NCI-H345 treated with DMSO at 0.1 percent for 48 hours (cell line): ENCODE results near the gene ZNF79.
"Not testable (repeated sequence)": the region's sequence is repeated elsewhere in the genome, so short reads cannot be mapped to it uniquely, and the experiment has no call there.

Experiments used
- DNase-seq: peaks from one replicate; lab custom pipeline; 2025; ENCODE audit not compliant: unreplicated experiment; lab: John Stamatoyannopoulos, UW

ZNF79 gene

GRCh38 chr9:127452691-127453090, 28.5 kb downstream of the ZNF79 start:
- DNase-seq, result no peak

- DNase-seq, result no peak
These were observed 31.3 kb downstream of the ZNF79 start for GRCh38 chr9:127455324-127455992.

- DNase-seq, result no peak
These were observed 33.2 kb downstream of the ZNF79 start for GRCh38 chr9:127457191-127457878.

GRCh38 chr9:127458921-127459320, 34.7 kb downstream of the ZNF79 start:
- no peak for DNase-seq

GRCh38 chr9:127463382-127463781, 39.2 kb downstream of the ZNF79 start:
- no peak for DNase-seq

- no peak for DNase-seq
These were observed 39.7 kb downstream of the ZNF79 start for GRCh38 chr9:127463911-127464310.

GRCh38 chr9:127466407-127466917, 42.3 kb downstream of the ZNF79 start:
- not testable (repeated sequence) for DNase-seq

- no peak for DNase-seq
These were observed 43.4 kb downstream of the ZNF79 start for GRCh38 chr9:127467621-127468020.

GRCh38 chr9:127470662-127471061, 46.5 kb downstream of the ZNF79 start:
- DNase-seq, result no peak

GRCh38 chr9:127473501-127473900, 49.3 kb downstream of the ZNF79 start:
- no peak for DNase-seq

GRCh38 chr9:127473932-127474331, 49.8 kb downstream of the ZNF79 start:
- no peak for DNase-seq

- DNase-seq, result no peak
These were observed 50.4 kb downstream of the ZNF79 start for GRCh38 chr9:127474592-127474991.

- no peak for DNase-seq
These were observed 55.4 kb downstream of the ZNF79 start for GRCh38 chr9:127479507-127480081.

GRCh38 chr9:127482662-127483061, 58.5 kb downstream of the ZNF79 start:
- DNase-seq, result no peak

- DNase-seq, result no peak
These were observed 61.8 kb downstream of the ZNF79 start for GRCh38 chr9:127485995-127486394.

GRCh38 chr9:127488946-127489345, 64.8 kb downstream of the ZNF79 start:
- no peak for DNase-seq

- no peak for DNase-seq
These were observed 65.4 kb downstream of the ZNF79 start for GRCh38 chr9:127489471-127490115.

- no peak for DNase-seq
These were observed 66.5 kb downstream of the ZNF79 start for GRCh38 chr9:127490535-127491230.

GRCh38 chr9:127491516-127491915, 67.3 kb downstream of the ZNF79 start:
- no peak for DNase-seq

GRCh38 chr9:127492616-127493015, 68.4 kb downstream of the ZNF79 start:
- DNase-seq, result peak; percentile 82
